HS-5 (cell line): ENCODE measurements around the gene DUSP16.
"Not testable (repeated sequence)": the region's sequence is repeated elsewhere in the genome, so short reads cannot be mapped to it uniquely, and the experiment has no call there.

Source experiments
- DNase-seq: peaks from one replicate; pipeline ENCODE4 v3.0.0-alpha.2; 2012; ENCODE audit warnings: low read depth

The DUSP16 gene

GRCh38 chr12:12546314-12546772 lies 16.3 kb downstream of the DUSP16 start:
- DNase-seq, result no peak

GRCh38 chr12:12543959-12544358 lies 18.7 kb downstream of the DUSP16 start:
- no peak for DNase-seq

- no peak for DNase-seq
Measured at GRCh38 chr12:12542964-12543363, 19.7 kb downstream of the DUSP16 start.

- DNase-seq, result no peak
Measured at GRCh38 chr12:12542286-12542685, 20.4 kb downstream of the DUSP16 start.

GRCh38 chr12:12541782-12542181 lies 20.9 kb downstream of the DUSP16 start:
- no peak for DNase-seq

- DNase-seq, result no peak
Measured at GRCh38 chr12:12540261-12541013, 22.2 kb downstream of the DUSP16 start.

GRCh38 chr12:12539028-12539810 lies 23.4 kb downstream of the DUSP16 start:
- DNase-seq, result no peak

- no peak for DNase-seq
Measured at GRCh38 chr12:12538535-12538934, 24.1 kb downstream of the DUSP16 start.

- no peak for DNase-seq
Measured at GRCh38 chr12:12537421-12537820, 25.2 kb downstream of the DUSP16 start.

- no peak for DNase-seq
Measured at GRCh38 chr12:12534975-12535374, 27.7 kb downstream of the DUSP16 start.

GRCh38 chr12:12534166-12534866 lies 28.3 kb downstream of the DUSP16 start:
- no peak for DNase-seq

GRCh38 chr12:12533238-12533829 lies 29.3 kb downstream of the DUSP16 start:
- DNase-seq, result no peak

GRCh38 chr12:12531194-12531593 lies 31.5 kb downstream of the DUSP16 start:
- DNase-seq, result no peak

GRCh38 chr12:12529783-12530421 lies 32.8 kb downstream of the DUSP16 start:
- DNase-seq, result no peak

- DNase-seq, result no peak
Measured at GRCh38 chr12:12528361-12529270, 34.0 kb downstream of the DUSP16 start.

- DNase-seq, result no peak
Measured at GRCh38 chr12:12527820-12528296, 34.8 kb downstream of the DUSP16 start.

GRCh38 chr12:12524128-12524527 lies 38.5 kb downstream of the DUSP16 start:
- DNase-seq, result no peak

GRCh38 chr12:12523229-12523628 lies 39.4 kb downstream of the DUSP16 start:
- DNase-seq, result no peak

GRCh38 chr12:12522657-12523056 lies 40.0 kb downstream of the DUSP16 start:
- not testable (repeated sequence) for DNase-seq

GRCh38 chr12:12521888-12522287 lies 40.8 kb downstream of the DUSP16 start:
- no peak for DNase-seq
